Loucy (cell line): ENCODE data around the gene TSPAN13.

Experiments used
- H2AFZ ChIP-seq: fragments of 200-600 bp; sonication (generic); 2 replicates; pipeline ENCODE4 v1.6.0; 2016; ENCODE audit warnings: antibody characterized with exemption, mild to moderate bottlenecking, low read length, moderate library complexity
- H3F3A ChIP-seq: fragments of 200-600 bp; 2 replicates; pipeline ENCODE4 v1.6.0; 2016; ENCODE audit warnings: antibody characterized with exemption, low read depth, mild to moderate bottlenecking
- H3K27me3 ChIP-seq: fragments of 200-600 bp; sonication (generic); 2 replicates; pipeline ENCODE4 v1.6.1; 2014; ENCODE audit warnings: low read length, mild to moderate bottlenecking; ENCODE audit not compliant: insufficient read depth, poor library complexity, severe bottlenecking
- H3K36me3 ChIP-seq: fragments of 200-600 bp; sonication (generic); 2 replicates; pipeline ENCODE4 v1.6.1; 2016; ENCODE audit warnings: low read length; ENCODE audit not compliant: insufficient read depth
- H3K4me1 ChIP-seq: fragments of 200-600 bp; sonication (generic); 2 replicates; pipeline ENCODE4 v1.5.1; 2014; ENCODE audit warnings: low read length, mild to moderate bottlenecking; ENCODE audit not compliant: insufficient read depth, poor library complexity, severe bottlenecking
- H3K4me2 ChIP-seq: fragments of 200-600 bp; sonication (generic); 2 replicates; pipeline ENCODE4 v1.6.0; 2014; ENCODE audit warnings: antibody characterized with exemption, low read length, low read depth, mild to moderate bottlenecking; ENCODE audit not compliant: poor library complexity, severe bottlenecking
- H3K4me3 ChIP-seq: fragments of 200-600 bp; sonication (generic); 2 replicates; pipeline ENCODE4 v1.5.1; 2014; ENCODE audit warnings: low read length, mild to moderate bottlenecking, mixed read lengths; ENCODE audit not compliant: poor library complexity, severe bottlenecking
- H3K79me2 ChIP-seq: fragments of 200-600 bp; sonication (generic); 2 replicates; pipeline ENCODE4 v1.6.1; 2014; ENCODE audit warnings: low read length; ENCODE audit not compliant: insufficient read depth
- H3K9ac ChIP-seq: fragments of 200-600 bp; sonication (generic); 2 replicates; pipeline ENCODE4 v1.6.0; 2014; ENCODE audit warnings: mild to moderate bottlenecking, low read depth, low read length, moderate library complexity; ENCODE audit not compliant: poor library complexity, severe bottlenecking
- H3K9me2 ChIP-seq: fragments of 200-600 bp; sonication (generic); replicated peaks from 2 replicates; pipeline ENCODE4 v1.6.1; 2016; ENCODE audit warnings: low read depth, low read length, mixed read lengths
- H3K9me3 ChIP-seq: fragments of 200-600 bp; sonication (generic); 2 replicates; pipeline ENCODE4 v1.6.1; 2014; ENCODE audit warnings: mild to moderate bottlenecking, antibody characterized with exemption, low read length, low read depth; ENCODE audit not compliant: insufficient read depth
- H4K20me1 ChIP-seq: fragments of 200-600 bp; sonication (generic); 2 replicates; pipeline ENCODE4 v1.6.0; 2014; ENCODE audit warnings: antibody characterized with exemption, low read length, mild to moderate bottlenecking; ENCODE audit not compliant: insufficient read depth, poor library complexity, severe bottlenecking
- EZH2phosphoT487 ChIP-seq: fragments of 200-600 bp; IDR thresholded peaks from 2 replicates; pipeline ENCODE4 v1.6.1; 2018; ENCODE audit warnings: antibody characterized with exemption, mild to moderate bottlenecking, moderate library complexity, borderline replicate concordance
- TF ChIP-seq, protein P1 (sequence below): fragments of 200-600 bp; sonication (generic); conservative IDR thresholded peaks from 2 replicates; pipeline ENCODE4 v1.5.1; 2014; ENCODE audit warnings: mild to moderate bottlenecking, antibody characterized with exemption, low read length

The TSPAN13 gene

DNA sequence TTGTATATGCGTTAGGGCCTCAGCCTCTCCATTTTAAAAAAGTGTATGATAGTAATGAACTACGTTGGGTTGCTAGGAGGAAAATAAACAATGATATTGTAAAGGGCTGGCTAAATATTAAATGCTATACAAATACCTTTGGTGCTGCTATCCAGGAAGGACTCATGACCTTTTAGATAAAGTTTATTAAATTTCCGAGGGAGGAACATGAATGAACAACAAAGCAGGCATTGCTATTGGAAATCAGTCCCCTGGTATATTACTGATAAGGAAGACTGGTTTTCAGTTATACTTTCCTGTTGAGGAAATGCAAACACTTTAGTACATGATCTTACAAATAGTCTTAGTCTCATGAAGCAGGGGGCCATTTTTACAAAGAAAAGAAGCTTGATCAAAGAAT lies 68.5 kb downstream of the TSPAN13 start:
- no peaks in the 10 kb centered on the region for H3K36me3 ChIP-seq
- H3K9me3 ChIP-seq, result no peaks in the 10 kb centered on the region
- H4K20me1 ChIP-seq, result no peaks in the 10 kb centered on the region
- no peaks in the 10 kb centered on the region for H3K27me3 ChIP-seq
- peaks cover 5% of the 10 kb centered on the region for H3K4me1 ChIP-seq
- H3K9me2 ChIP-seq, result no peaks in the 10 kb centered on the region
- no peaks in the 10 kb centered on the region for H3K79me2 ChIP-seq
- H3F3A ChIP-seq, result no peaks in the 10 kb centered on the region
- peak overlapping the region; percentile 11; the same call in 1 of the 2 replicates for H2AFZ ChIP-seq
- no peak overlapping the region for H3K4me2 ChIP-seq
- H3K4me3 ChIP-seq, result no peak overlapping the region
- H3K9ac ChIP-seq, result no peak overlapping the region
- no peak for TF ChIP-seq EZH2phosphoT487
- TF ChIP-seq, protein P1, sequence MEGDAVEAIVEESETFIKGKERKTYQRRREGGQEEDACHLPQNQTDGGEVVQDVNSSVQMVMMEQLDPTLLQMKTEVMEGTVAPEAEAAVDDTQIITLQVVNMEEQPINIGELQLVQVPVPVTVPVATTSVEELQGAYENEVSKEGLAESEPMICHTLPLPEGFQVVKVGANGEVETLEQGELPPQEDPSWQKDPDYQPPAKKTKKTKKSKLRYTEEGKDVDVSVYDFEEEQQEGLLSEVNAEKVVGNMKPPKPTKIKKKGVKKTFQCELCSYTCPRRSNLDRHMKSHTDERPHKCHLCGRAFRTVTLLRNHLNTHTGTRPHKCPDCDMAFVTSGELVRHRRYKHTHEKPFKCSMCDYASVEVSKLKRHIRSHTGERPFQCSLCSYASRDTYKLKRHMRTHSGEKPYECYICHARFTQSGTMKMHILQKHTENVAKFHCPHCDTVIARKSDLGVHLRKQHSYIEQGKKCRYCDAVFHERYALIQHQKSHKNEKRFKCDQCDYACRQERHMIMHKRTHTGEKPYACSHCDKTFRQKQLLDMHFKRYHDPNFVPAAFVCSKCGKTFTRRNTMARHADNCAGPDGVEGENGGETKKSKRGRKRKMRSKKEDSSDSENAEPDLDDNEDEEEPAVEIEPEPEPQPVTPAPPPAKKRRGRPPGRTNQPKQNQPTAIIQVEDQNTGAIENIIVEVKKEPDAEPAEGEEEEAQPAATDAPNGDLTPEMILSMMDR, result no peak

DNA sequence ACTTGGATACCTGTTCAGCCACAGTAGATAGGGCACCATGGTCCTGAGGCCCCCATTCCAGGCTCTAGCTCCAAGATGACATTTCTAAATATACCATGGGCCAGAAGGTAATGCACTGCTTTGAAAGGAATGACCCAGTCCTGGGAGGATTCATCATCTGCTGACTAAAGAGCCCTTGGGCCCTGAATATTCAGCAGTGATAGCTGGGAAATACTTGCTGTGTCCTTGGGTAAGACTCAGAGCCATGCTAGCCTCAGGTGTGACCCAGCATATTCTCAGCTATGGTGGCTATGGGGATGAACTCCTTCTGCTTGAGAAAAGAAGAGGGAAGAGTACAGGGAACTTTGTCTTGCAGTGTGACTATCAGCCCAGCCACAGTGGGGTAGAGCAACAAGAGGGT lies 72.5 kb downstream of the TSPAN13 start:
- Histone ChIP-seq H3K9ac (no peak overlapping the region), H3K4me2 (no peak overlapping the region), H4K20me1 (no peaks in the 10 kb centered on the region), H3F3A (no peaks in the 10 kb centered on the region), H3K79me2 (no peaks in the 10 kb centered on the region), H2AFZ (no peak overlapping the region), H3K4me3 (no peak overlapping the region), H3K9me3 (no peaks in the 10 kb centered on the region), H3K9me2 (no peaks in the 10 kb centered on the region), H3K4me1 (peaks cover 5% of the 10 kb centered on the region), H3K27me3 (no peaks in the 10 kb centered on the region), H3K36me3 (no peaks in the 10 kb centered on the region)
- TF ChIP-seq, protein P1, result no peak
- TF ChIP-seq EZH2phosphoT487, result no peak

DNA sequence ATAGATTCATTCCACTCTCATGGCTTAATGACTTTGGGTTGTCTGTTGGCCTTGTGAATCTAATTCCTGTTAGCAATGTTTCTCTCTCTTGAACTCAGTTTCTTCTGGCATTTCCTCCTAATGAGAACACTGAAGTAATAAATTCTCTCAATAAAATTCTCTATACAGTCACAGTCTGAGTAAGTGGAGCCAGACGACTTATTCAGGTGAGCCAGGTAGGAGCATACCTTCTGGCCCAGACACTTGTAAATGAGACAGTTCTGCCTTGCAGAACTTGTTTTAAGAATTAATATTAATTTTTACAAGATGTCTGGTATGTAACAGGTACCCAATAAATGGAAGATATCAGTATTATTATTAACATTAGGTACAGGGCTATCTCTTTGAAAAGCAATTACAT lies 79.8 kb downstream of the TSPAN13 start:
- H3K4me1 ChIP-seq, result no peaks in the 10 kb centered on the region
- no peaks in the 10 kb centered on the region for H4K20me1 ChIP-seq
- no peak overlapping the region for H2AFZ ChIP-seq
- H3K9me3 ChIP-seq, result no peaks in the 10 kb centered on the region
- H3K4me2 ChIP-seq, result no peak overlapping the region
- no peak for TF ChIP-seq EZH2phosphoT487
- TF ChIP-seq, protein P1, result no peak
- no peak overlapping the region for H3K4me3 ChIP-seq
- no peaks in the 10 kb centered on the region for H3K79me2 ChIP-seq
- no peak overlapping the region for H3K9ac ChIP-seq
- no peaks in the 10 kb centered on the region for H3K36me3 ChIP-seq
- H3F3A ChIP-seq, result no peaks in the 10 kb centered on the region
- no peaks in the 10 kb centered on the region for H3K9me2 ChIP-seq
- H3K27me3 ChIP-seq, result no peaks in the 10 kb centered on the region
